ENCODE measurements around the gene PRPF40B. TPM values are rescaled to one million over a fixed set of nuclear protein-coding genes. Genes with fewer than 3 reads are reported as not detected.

Gene PRPF40B
- total RNA-seq, 2 donors from 2014 or later = 6.3 to 9.3 TPM

DNA sequence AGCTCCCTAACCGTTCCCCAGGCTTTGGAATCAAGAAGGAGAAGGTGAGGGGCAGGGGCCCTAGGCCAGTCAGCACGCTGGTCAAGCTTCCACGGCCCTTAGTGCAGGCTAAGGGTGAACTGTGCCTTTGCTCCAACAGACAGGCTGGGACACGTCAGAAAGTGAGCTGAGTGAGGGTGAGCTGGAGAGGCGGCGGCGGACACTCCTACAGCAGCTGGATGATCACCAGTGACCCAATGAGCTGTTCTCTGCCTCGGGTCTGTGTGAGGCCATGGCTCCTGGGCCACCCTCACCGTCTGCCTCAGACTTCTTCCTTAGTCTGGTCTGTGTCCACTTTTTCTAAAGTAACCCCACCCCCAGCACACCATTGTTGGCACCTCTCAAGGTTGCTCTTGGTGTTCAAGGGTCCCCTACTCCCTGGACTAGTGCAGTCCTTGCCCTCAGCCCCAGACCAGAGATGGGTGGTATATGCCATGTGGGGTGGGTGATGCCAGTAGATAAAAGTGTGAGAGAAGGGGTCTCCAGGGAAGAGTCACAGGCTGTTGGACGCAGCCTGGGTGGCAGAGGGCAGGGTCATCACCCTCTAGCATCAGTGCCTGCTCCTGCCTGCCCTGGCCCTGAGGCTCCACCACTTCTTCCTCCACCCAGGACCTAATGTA is 20.7 kb downstream of the PRPF40B start:
- peak in 1 of 4 donors; percentile 31 for DNase-seq
- 72 to 76% methylated on average over 8 of the region's 10 CpGs for WGBS, 2 donors
- Histone ChIP-seq H3K36me3 (replicated peaks in 1 of 2; ENCODE audit: insufficient read depth in 1 of 2, low read depth in 2 of 2) (peaks cover 0 to 8% of the 10 kb centered on the region in 2 donors), H3K27ac (no peak overlapping the region), H3K9me3 (no peaks in the 10 kb centered on the region), H3K4me3 (no peak overlapping the region), H3K4me1 (no peaks in the 10 kb centered on the region), H3K27me3 (no peaks in the 10 kb centered on the region)
- TF ChIP-seq, protein P1, sequence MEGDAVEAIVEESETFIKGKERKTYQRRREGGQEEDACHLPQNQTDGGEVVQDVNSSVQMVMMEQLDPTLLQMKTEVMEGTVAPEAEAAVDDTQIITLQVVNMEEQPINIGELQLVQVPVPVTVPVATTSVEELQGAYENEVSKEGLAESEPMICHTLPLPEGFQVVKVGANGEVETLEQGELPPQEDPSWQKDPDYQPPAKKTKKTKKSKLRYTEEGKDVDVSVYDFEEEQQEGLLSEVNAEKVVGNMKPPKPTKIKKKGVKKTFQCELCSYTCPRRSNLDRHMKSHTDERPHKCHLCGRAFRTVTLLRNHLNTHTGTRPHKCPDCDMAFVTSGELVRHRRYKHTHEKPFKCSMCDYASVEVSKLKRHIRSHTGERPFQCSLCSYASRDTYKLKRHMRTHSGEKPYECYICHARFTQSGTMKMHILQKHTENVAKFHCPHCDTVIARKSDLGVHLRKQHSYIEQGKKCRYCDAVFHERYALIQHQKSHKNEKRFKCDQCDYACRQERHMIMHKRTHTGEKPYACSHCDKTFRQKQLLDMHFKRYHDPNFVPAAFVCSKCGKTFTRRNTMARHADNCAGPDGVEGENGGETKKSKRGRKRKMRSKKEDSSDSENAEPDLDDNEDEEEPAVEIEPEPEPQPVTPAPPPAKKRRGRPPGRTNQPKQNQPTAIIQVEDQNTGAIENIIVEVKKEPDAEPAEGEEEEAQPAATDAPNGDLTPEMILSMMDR (IDR thresholded peaks at IDR 0.05) = no peak
- TF ChIP-seq POLR2A (IDR thresholded peaks at IDR 0.05) = no peak
- intact Hi-C loops (cut with DNase I) = loop anchor here (5.0 kb wide), 1 partner anchor 63 kb away; the partner anchor contains the start of gene FMNL3
- ATAC-seq = peak; percentile 30

DNA sequence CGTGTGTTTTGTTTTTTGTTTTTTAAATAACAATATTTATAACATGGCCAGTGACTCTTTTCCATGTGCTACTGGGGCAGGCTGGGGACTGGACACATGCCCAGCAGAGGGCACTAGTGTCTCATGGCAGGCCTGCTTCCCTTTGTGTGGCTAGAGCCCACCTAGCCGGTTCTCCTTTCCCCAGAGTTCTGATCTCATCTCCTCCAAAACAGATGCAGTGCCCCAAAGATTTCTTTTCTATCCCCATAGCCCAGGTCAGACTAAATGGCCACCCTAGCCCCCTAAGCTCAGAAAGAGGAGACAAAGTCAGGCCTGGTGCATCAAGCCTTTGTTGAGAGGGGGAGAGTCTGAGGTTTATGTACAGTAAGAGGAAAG is 21.2 kb downstream of the PRPF40B start:
- WGBS, 2 donors = 19 to 21% methylated on average over 2 of the region's 2 CpGs
- DNase-seq (peak; percentile 71 to 82 (median 76)), ATAC-seq (peak; percentile 70)
- Histone ChIP-seq H3K9me3 (no peaks in the 10 kb centered on the region), H3K27me3 (no peaks in the 10 kb centered on the region), H3K36me3 (replicated peaks in 1 of 2; ENCODE audit: insufficient read depth in 1 of 2, low read depth in 2 of 2) (peaks cover 0 to 8% of the 10 kb centered on the region in 2 donors), H3K27ac (no peak overlapping the region), H3K4me1 (no peaks in the 10 kb centered on the region), H3K4me3 (no peak overlapping the region)
- intact Hi-C loops (cut with DNase I) = loop anchor here (5.0 kb wide), 1 partner anchor 63 kb away; the partner anchor contains the start of gene FMNL3
- TF ChIP-seq, protein P1 (IDR thresholded peaks at IDR 0.05) = peak; percentile 70 to 94 (median 87)
- no peak for TF ChIP-seq POLR2A (IDR thresholded peaks at IDR 0.05)

DNA sequence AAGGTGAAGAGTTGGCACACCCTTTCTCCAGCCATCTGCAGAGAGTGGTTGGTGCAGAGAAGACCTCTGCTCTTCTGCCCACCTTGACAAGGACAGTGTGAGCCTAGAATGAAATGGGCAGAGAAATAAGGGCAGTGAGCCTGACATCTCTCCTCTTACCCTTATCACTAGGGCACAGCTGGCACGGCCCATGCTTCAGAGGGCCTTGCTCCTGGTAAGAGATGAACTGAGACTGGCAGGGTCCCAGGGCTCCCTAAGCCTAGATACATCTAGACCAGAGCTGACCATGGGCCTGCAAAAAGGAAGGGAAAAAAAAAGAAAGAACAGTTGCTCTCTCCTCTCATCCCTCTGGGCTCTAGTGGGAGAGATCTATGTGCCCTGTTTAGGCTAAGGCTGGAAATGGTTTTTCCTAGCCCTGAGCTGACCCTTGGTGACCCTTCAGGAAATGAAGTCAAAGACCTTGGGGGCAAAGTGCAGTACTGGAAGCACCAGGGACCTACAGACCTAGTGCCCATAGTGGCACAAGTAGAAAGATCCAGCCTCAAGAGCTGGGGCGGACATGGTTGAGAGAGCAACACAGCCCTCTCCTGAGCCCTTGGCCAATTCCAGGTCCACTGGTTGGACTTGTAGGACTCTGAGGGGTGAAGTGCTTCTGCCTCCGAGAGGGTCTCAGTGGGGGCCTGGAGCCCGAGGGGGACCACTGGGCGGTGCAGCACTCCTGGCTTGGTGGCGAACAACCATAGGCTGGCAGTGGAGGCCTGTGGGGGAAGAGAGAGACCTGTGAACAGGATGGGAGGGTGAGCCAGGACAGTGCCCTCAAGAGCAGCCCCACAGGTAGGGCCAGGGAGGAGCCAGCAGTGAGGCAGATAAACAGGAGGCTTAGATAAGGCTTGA is 22.0 kb downstream of the PRPF40B start:
- Histone ChIP-seq H3K4me1 (no peaks in the 10 kb centered on the region), H3K27ac (no peak overlapping the region), H3K36me3 (replicated peaks in 1 of 2; ENCODE audit: insufficient read depth in 1 of 2, low read depth in 2 of 2) (peaks cover 0 to 8% of the 10 kb centered on the region in 2 donors), H3K9me3 (no peaks in the 10 kb centered on the region), H3K27me3 (no peaks in the 10 kb centered on the region), H3K4me3 (no peak overlapping the region)
- intact Hi-C loops (cut with DNase I) = no loop called here
- 88 to 89% methylated on average over 5 to 6 of the region's 6 CpGs for WGBS, 2 donors
- no peak for TF ChIP-seq POLR2A (IDR thresholded peaks at IDR 0.05)
- TF ChIP-seq, protein P1 (IDR thresholded peaks at IDR 0.05) = no peak
- DNase-seq (no peak), ATAC-seq (no peak)

DNA sequence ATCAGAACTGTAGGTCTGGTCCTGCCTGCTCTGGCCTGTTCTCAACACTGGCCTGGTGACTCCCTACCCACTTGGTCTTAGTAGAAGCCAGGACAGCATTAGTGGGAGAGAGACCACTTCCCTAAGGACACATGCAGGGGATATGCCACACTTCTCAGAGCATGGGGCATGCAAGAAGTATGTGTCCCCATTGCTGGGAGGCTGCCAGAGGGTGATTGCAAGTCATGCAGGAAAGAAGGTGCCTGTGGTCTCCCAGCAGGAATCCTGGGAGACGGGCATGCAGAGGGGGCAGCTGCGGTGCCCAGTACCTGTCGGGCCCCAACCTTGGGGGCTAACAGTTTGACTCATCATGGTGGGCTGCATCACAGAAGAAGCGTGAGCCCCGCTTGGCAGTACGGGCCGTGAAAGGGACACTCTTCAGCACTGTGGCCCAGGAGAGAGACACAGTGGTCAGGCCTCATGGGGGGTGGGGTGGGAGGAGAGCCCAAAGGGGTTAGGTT is 23.0 kb downstream of the PRPF40B start:
- Histone ChIP-seq H3K4me3 (no peak overlapping the region), H3K9me3 (no peaks in the 10 kb centered on the region), H3K4me1 (no peaks in the 10 kb centered on the region), H3K27ac (no peak overlapping the region), H3K27me3 (no peaks in the 10 kb centered on the region), H3K36me3 (replicated peaks in 1 of 2; ENCODE audit: insufficient read depth in 1 of 2, low read depth in 2 of 2) (peaks cover 0 to 8% of the 10 kb centered on the region in 2 donors)
- intact Hi-C loops (cut with DNase I) = no loop called here
- WGBS, 2 donors = 89 to 90% methylated on average over 7 of the region's 7 CpGs
- no peak for ATAC-seq
- DNase-seq = no peak
- no peak for TF ChIP-seq POLR2A (IDR thresholded peaks at IDR 0.05)
- TF ChIP-seq, protein P1 (IDR thresholded peaks at IDR 0.05) = no peak

All from body of pancreas (tissue), 4 donors.